ENCODE measurements around the gene SULT2A1. TPM values are rescaled to one million over a fixed set of nuclear protein-coding genes. Genes with fewer than 3 reads are reported as not detected.

SULT2A1 gene
- total and polyA plus RNA-seq, 2 of the 8 experiments (the other 6 are each of a cell fraction or from before 2014, with no cell fraction given) = not detected

GRCh38 chr19:47891923-47892666, 6.0 kb upstream of the SULT2A1 start:
- no peak overlapping the region for H3K4ac ChIP-seq (replicated peaks; ENCODE audit: insufficient read length, low read depth, low read length)
- 72% methylated on average over 7 of the region's 7 CpGs; no CpG with 5 or more reads in 1 of the 2 experiments for WGBS, 2 experiments (ENCODE audit: extremely low coverage in 1 of 2, insufficient coverage in 1 of 2, insufficient read length in 1 of 2, insufficient replicate concordance in 2 of 2, low coverage in 1 of 2, low lambda C conversion rate in 2 of 2, missing lambda C conversion rate in 1 of 2)
- H2BK20ac ChIP-seq (ENCODE audit: low read length) = no peak overlapping the region
- H3K56ac ChIP-seq (replicated peaks; ENCODE audit: insufficient read length, low read depth, low read length) = no peak overlapping the region
- H2BK15ac ChIP-seq (ENCODE audit: low read length) = no peak overlapping the region
- no peak overlapping the region for H2BK12ac ChIP-seq (ENCODE audit: low read depth, low read length)
- no peak overlapping the region for H3K14ac ChIP-seq (ENCODE audit: insufficient read length)
- peak overlapping the region; percentile 10 for H4K91ac ChIP-seq (replicated peaks; ENCODE audit: insufficient read length, low read length)
- ChIA-PET POLR2A (ENCODE audit: partially characterized antibody) (no interaction called here), CTCF (ENCODE audit: partially characterized antibody) (interaction anchor here (0.7 to 1.4 kb wide), 6 partner anchors 16 to 84 kb away, joined by 3 to 5 read pairs (median 4); no protein-coding TSS in a partner anchor)
- H2AFZ ChIP-seq (ENCODE audit: low read length) = peak overlapping the region; percentile 74
- no peak overlapping the region for H2BK120ac ChIP-seq (replicated peaks; ENCODE audit: low read depth, low read length)
- no peak overlapping the region; a peak in 3 of 7 replicates for H3K9ac ChIP-seq (replicated peaks in 1 of 4; ENCODE audit: extremely low read depth in 1 of 4, low read depth in 3 of 4, low read length in 3 of 4)
- H3K9me3 ChIP-seq (ENCODE audit: insufficient read depth in 2 of 2, low read depth in 1 of 2, low read length in 1 of 2) = no peaks in the 10 kb centered on the region
- FAIRE-seq (peak; percentile 91), DNase-seq (ENCODE audit: low read depth in 1 of 2, low spot score in 2 of 2) (no peak)
- no peak overlapping the region for H4K8ac ChIP-seq (ENCODE audit: extremely low read depth, insufficient read depth, low read length)
- no peak overlapping the region for H2BK5ac ChIP-seq (ENCODE audit: low read depth, low read length)
- H3K79me2 ChIP-seq (ENCODE audit: control insufficient read depth in 1 of 2, insufficient read depth in 2 of 2, low read length in 2 of 2) = no peaks in the 10 kb centered on the region
- peak overlapping the region; percentile 71 for H3K27ac ChIP-seq (ENCODE audit: low read depth, low read length)
- H3K23ac ChIP-seq (ENCODE audit: insufficient read length) = no peak overlapping the region
- no peaks in the 10 kb centered on the region for H3K23me2 ChIP-seq (ENCODE audit: low read depth, low read length)
- no peaks in the 10 kb centered on the region for H3K36me3 ChIP-seq (ENCODE audit: control insufficient read depth in 2 of 4, insufficient read depth in 4 of 4, low read length in 3 of 4)
- H4K20me1 ChIP-seq (replicated peaks in 1 of 2; ENCODE audit: control insufficient read depth in 1 of 2, insufficient read depth in 2 of 2, low read length in 2 of 2) = no peaks in the 10 kb centered on the region
- H4K5ac ChIP-seq (ENCODE audit: insufficient read length, low read depth, low read length) = no peak overlapping the region
- H3K18ac ChIP-seq (ENCODE audit: extremely low read depth, low read length) = no peak overlapping the region
- H3K4me1 ChIP-seq (replicated peaks in 1 of 4; ENCODE audit: control insufficient read depth in 3 of 4, insufficient read depth in 4 of 4, low read length in 3 of 4) = peaks cover 0 to 4% (median 0%) of the 10 kb centered on the region in 4 experiments; a peak in 3 of 7 replicates
- H3K79me1 ChIP-seq (ENCODE audit: low read depth, low read length) = no peaks in the 10 kb centered on the region
- H3K27me3 ChIP-seq (replicated peaks in 1 of 4; ENCODE audit: control insufficient read depth in 3 of 4, extremely low read depth in 1 of 4, insufficient read depth in 3 of 4, low read length in 3 of 4) = no peaks in the 10 kb centered on the region
- peak overlapping the region in 1 of 2 experiments; percentile 12; a peak in 1 of 4 replicates for H3K4me2 ChIP-seq (ENCODE audit: insufficient read depth in 1 of 2, low read depth in 2 of 2, low read length in 2 of 2)
- no peak overlapping the region for H3K4me3 ChIP-seq (ENCODE audit: extremely low read depth in 1 of 4, insufficient read depth in 2 of 4, low read depth in 3 of 4, low read length in 4 of 4)
- H2AK5ac ChIP-seq (ENCODE audit: low read depth, low read length) = no peak overlapping the region
- no peak for TF ChIP-seq SIRT6 (IDR thresholded peaks at IDR 0.05; ENCODE audit: low read length)
- TF ChIP-seq POLR2A (IDR thresholded peaks at IDR 0.05; ENCODE audit: control extremely low read depth in 1 of 2, low read depth in 2 of 2, low read length in 2 of 2) = peak; percentile 50 to 76
- peak; percentile 98 for TF ChIP-seq SP1 (IDR thresholded peaks at IDR 0.05; ENCODE audit: low read depth, low read length)
- no peak for TF ChIP-seq ATF2 (IDR thresholded peaks at IDR 0.05; ENCODE audit: low read length)
- no peak for TF ChIP-seq JUND (IDR thresholded peaks at IDR 0.05; ENCODE audit: low read length)
- TF ChIP-seq RXRA (IDR thresholded peaks at IDR 0.05; ENCODE audit: insufficient read depth, low read depth, low read length) = no peak
- no peak for TF ChIP-seq SP4 (IDR thresholded peaks at IDR 0.05; ENCODE audit: low read length)
- no peak for TF ChIP-seq RNF2 (IDR thresholded peaks at IDR 0.05; ENCODE audit: borderline replicate concordance, low read depth, low read length, missing control alignments, poor library complexity, severe bottlenecking)
- TF ChIP-seq SP2 (IDR thresholded peaks at IDR 0.05; ENCODE audit: low read length) = peak; percentile 66
- TF ChIP-seq MAFK (IDR thresholded peaks at IDR 0.05; ENCODE audit: low read depth, low read length) = peak; percentile 88
- TF ChIP-seq POLR2AphosphoS5 (IDR thresholded peaks at IDR 0.05; ENCODE audit: low read depth, low read length) = peak; percentile 48; the same call in 1 of the 2 replicates
- no peak for TF ChIP-seq CREB1 (IDR thresholded peaks at IDR 0.05)
